Left lobe of liver (tissue), 2 donors: ENCODE results near the gene TOMM34. TPM values are rescaled to one million over a fixed set of nuclear protein-coding genes. Genes with fewer than 3 reads are reported as not detected.

Source experiments
- ATAC-seq: fragments of 200-7000 bp; cut with Tn5 transposase; one replicate; pipeline ENCODE4 v1.9.1; 2020; ENCODE audit warnings: mild to moderate bottlenecking, moderate library complexity
- DNase-seq: peaks from one replicate; pipeline ENCODE4 v3.0.0-alpha.2; 2020; ENCODE audit warnings: low spot score
- total RNA-seq: library from RNA; stranded (reverse); gene quantifications from one replicate; pipeline ENCODE4 v1.2.1, GENCODE V29; 2021
- donor health status: DM: no; HTN: no; CAD: no; lungs with moderate emphysema.
- donor health status: DM: no; HTN: yes; CAD: no.

The TOMM34 gene
- total RNA-seq, 1 donor from 2014 or later, result 6.9 TPM

GRCh38 chr20:44963325-44964215, 3.4 kb upstream of the TOMM34 start:
- DNase-seq (no peak), ATAC-seq (no peak)

GRCh38 chr20:44962483-44962882, 2.3 kb upstream of the TOMM34 start:
- no peak for DNase-seq
- no peak for ATAC-seq

GRCh38 chr20:44961870-44962267, 1.7 kb upstream of the TOMM34 start:
- DNase-seq (no peak), ATAC-seq (no peak)

GRCh38 chr20:44961011-44961869, 1.0 kb upstream of the TOMM34 start:
- no peak for DNase-seq
- no peak for ATAC-seq

- no peak for DNase-seq
- peak; percentile 4 for ATAC-seq
These were observed 527 bp downstream of the TOMM34 start for GRCh38 chr20:44959638-44960102.

- DNase-seq, result no peak
- no peak for ATAC-seq
These were observed 1.0 kb downstream of the TOMM34 start for GRCh38 chr20:44959082-44959637.

- ATAC-seq (no peak), DNase-seq (no peak)
These were observed 1.9 kb downstream of the TOMM34 start for GRCh38 chr20:44958276-44958675.

GRCh38 chr20:44956410-44956809, 3.8 kb downstream of the TOMM34 start:
- ATAC-seq (no peak), DNase-seq (no peak)

GRCh38 chr20:44955270-44955669, 4.9 kb downstream of the TOMM34 start:
- ATAC-seq (no peak), DNase-seq (no peak)

- no peak for DNase-seq
- no peak for ATAC-seq
These were observed 6.0 kb downstream of the TOMM34 start for GRCh38 chr20:44954211-44954610.

GRCh38 chr20:44952731-44953130, 7.5 kb downstream of the TOMM34 start:
- no peak for ATAC-seq

GRCh38 chr20:44950368-44950767, 9.8 kb downstream of the TOMM34 start:
- ATAC-seq (no peak), DNase-seq (no peak)

More at GRCh38 chr20:44952731-44953130, 7.5 kb downstream of the TOMM34 start:
- DNase-seq, result no peak

- ATAC-seq (no peak), DNase-seq (no peak)
These were observed 11.7 kb downstream of the TOMM34 start for GRCh38 chr20:44948513-44948912.

GRCh38 chr20:44948107-44948506, 12.1 kb downstream of the TOMM34 start:
- DNase-seq (no peak), ATAC-seq (no peak)

- DNase-seq (peak; percentile 68), ATAC-seq (peak; percentile 85)
These were observed 13.8 kb downstream of the TOMM34 start for GRCh38 chr20:44946271-44946852.

- ATAC-seq (no peak), DNase-seq (no peak)
These were observed 14.9 kb downstream of the TOMM34 start for GRCh38 chr20:44945261-44945660.

- DNase-seq (no peak), ATAC-seq (no peak)
These were observed 16.4 kb downstream of the TOMM34 start for GRCh38 chr20:44943828-44944227.

- ATAC-seq (no peak), DNase-seq (no peak)
These were observed 17.8 kb downstream of the TOMM34 start for GRCh38 chr20:44942264-44942973.

GRCh38 chr20:44941120-44941691, 19.0 kb downstream of the TOMM34 start:
- DNase-seq (no peak), ATAC-seq (no peak)

GRCh38 chr20:44938637-44939036, 21.6 kb downstream of the TOMM34 start:
- ATAC-seq, result no peak
- no peak for DNase-seq
